K562 (cell line): ENCODE results near the gene RNF207. TPM values are rescaled to one million over a fixed set of nuclear protein-coding genes. Genes with fewer than 3 reads are reported as not detected.

ENCODE experiments used
- ATAC-seq: fragments of 200-7000 bp; cut with Tn5 transposase; 3 replicates; pipeline ENCODE4 v1.9.1; 2020; ENCODE audit warnings: moderate library complexity
- BruUV-seq: library from RNA; stranded (reverse); fragments of 400-500 nt; replicated peaks from 2 replicates; lab custom pipeline; 2021; lab: Mats Ljungman, UMichigan
- CTCF ChIA-PET: fragments of 300-600 bp; formaldehyde crosslinking; extraction: SDS; loops from one replicate; lab custom pipeline; 2021; ENCODE audit warnings: low intra/inter-chr PET ratio; lab: Yijun Ruan, JAX
- POLR2A ChIA-PET: fragments of 300-600, 350-650 bp; sonication (Branson Sonifier 250); formaldehyde crosslinking; extraction: SDS; loops from one replicate; lab custom pipeline; 2021; ENCODE audit warnings: antibody characterized with exemption, inconsistent platforms; lab: Yijun Ruan, JAX
- DNase-seq, 4 experiments: peaks; one replicate each; pipeline versions ENCODE4 v3.0.0 to v3.0.0-alpha.2; 2011 to 2018; ENCODE audit warnings: low spot score in 3 of 4, mixed read lengths in 3 of 4; ENCODE audit errors: extremely low read depth in 1 of 4
- FAIRE-seq: peaks from 2 replicates; lab custom pipeline; 2011; peaks lifted over from hg19 to GRCh38; lab: Jason Lieb, UNC
- H2AFZ ChIP-seq: 2 replicates; pipeline ENCODE4 v1.6.0; 2011; ENCODE audit warnings: low read depth, low read length, control low read depth, inconsistent platforms
- H3K27ac ChIP-seq: fragments of 200-600 bp; 3 replicates; pipeline ENCODE4 v1.8.0; 2011; ENCODE audit warnings: low read depth, mild to moderate bottlenecking, control low read depth, inconsistent platforms, low read length, moderate library complexity, mixed read lengths; ENCODE audit errors: extremely low read depth
- H3K27me3 ChIP-seq, 2 experiments: fragments of 300-600 bp in 1 of 2; 2 replicates in 1 of 2; 3 replicates in 1 of 2; pipeline versions ENCODE4 v1.6.0 to v1.8.0; 2011; ENCODE audit warnings: inconsistent platforms in 2 of 2, low read length in 2 of 2, mild to moderate bottlenecking in 1 of 2, mixed read lengths in 1 of 2, moderate library complexity in 1 of 2; ENCODE audit not compliant: control insufficient read depth in 2 of 2, insufficient read depth in 2 of 2
- H3K36me3 ChIP-seq: fragments of 300-600 bp; 3 replicates; pipeline ENCODE4 v1.8.0; 2011; ENCODE audit warnings: mild to moderate bottlenecking, low read length, inconsistent platforms; ENCODE audit not compliant: control insufficient read depth, insufficient read depth
- H3K4me1 ChIP-seq, 2 experiments: fragments of 200-600 bp in 1 of 2; replicated peaks in 1 of 2; 2 replicates in 1 of 2; 3 replicates in 1 of 2; pipeline versions ENCODE4 v1.5.1 to v1.8.0; 2011; ENCODE audit warnings: inconsistent platforms in 2 of 2, low read length in 2 of 2, mild to moderate bottlenecking in 1 of 2, mixed read lengths in 1 of 2, moderate library complexity in 1 of 2; ENCODE audit not compliant: control insufficient read depth in 2 of 2, insufficient read depth in 2 of 2
- H3K4me2 ChIP-seq: 2 replicates; pipeline ENCODE4 v1.6.1; 2011; ENCODE audit warnings: low read length, control low read depth, inconsistent platforms, mixed read lengths; ENCODE audit not compliant: insufficient read depth
- H3K4me3 ChIP-seq: fragments of 200-600 bp; sonication (generic), shearing (Covaris generic); 2 replicates; pipeline ENCODE4 v1.5.1; 2016; ENCODE audit warnings: control low read depth, inconsistent platforms
- H3K79me2 ChIP-seq: fragments of 200-600 bp; 3 replicates; pipeline ENCODE4 v1.8.0; 2011; ENCODE audit warnings: low read length, inconsistent platforms; ENCODE audit not compliant: control insufficient read depth, insufficient read depth
- H3K9ac ChIP-seq, 2 experiments: 2 replicates each; pipeline versions ENCODE4 v1.6.0 to v1.6.1; 2011; ENCODE audit warnings: low read depth in 2 of 2, low read length in 2 of 2, control low read depth in 1 of 2, inconsistent platforms in 1 of 2, mild to moderate bottlenecking in 1 of 2, mixed read lengths in 1 of 2; ENCODE audit not compliant: insufficient read depth in 1 of 2
- H3K9me1 ChIP-seq: one replicate; pipeline ENCODE4 v1.6.0; 2011; ENCODE audit warnings: inconsistent platforms, mild to moderate bottlenecking, low read length, moderate library complexity; ENCODE audit not compliant: control insufficient read depth, insufficient read depth
- H3K9me3 ChIP-seq: replicated peaks from 2 replicates; pipeline ENCODE4 v1.5.1; 2011; ENCODE audit warnings: low read depth, low read length, inconsistent platforms; ENCODE audit not compliant: control insufficient read depth, insufficient read depth
- H4K20me1 ChIP-seq: replicated peaks from 2 replicates; pipeline ENCODE4 v1.6.1; 2011; ENCODE audit warnings: low read length, inconsistent platforms, mixed read lengths; ENCODE audit not compliant: control insufficient read depth, insufficient read depth
- BRD4 ChIP-seq: fragments of 200-600 bp; sonication (generic); IDR thresholded peaks from 2 replicates; pipeline ENCODE4 v1.6.1; 2017; ENCODE audit warnings: inconsistent platforms
- CTBP1 ChIP-seq: fragments of 450-650 bp; IDR thresholded peaks from 2 replicates; pipeline ENCODE4 v1.6.1; 2016; ENCODE audit warnings: borderline replicate concordance
- EGR1 ChIP-seq: fragments of 450-650 bp; conservative IDR thresholded peaks from 2 replicates; pipeline ENCODE4 v1.6.1; 2017; ENCODE audit warnings: mild to moderate bottlenecking
- EHMT2 ChIP-seq: fragments of 450-650 bp; IDR thresholded peaks from 2 replicates; pipeline ENCODE4 v1.6.1; 2018; ENCODE audit warnings: antibody characterized with exemption
- KDM1A ChIP-seq, 2 experiments: fragments of 450-650 bp; IDR thresholded peaks; 2 replicates each; pipeline ENCODE4 v1.6.1; 2016; ENCODE audit warnings: mild to moderate bottlenecking in 2 of 2
- SFPQ ChIP-seq: fragments of 200-400 bp; formaldehyde crosslinking; IDR thresholded peaks from 2 replicates; pipeline ENCODE4 v1.6.1; 2017; ENCODE audit warnings: mild to moderate bottlenecking, low read depth, low read length, moderate library complexity
- SMC3 ChIP-seq: conservative IDR thresholded peaks from 2 replicates; pipeline ENCODE4 v1.6.1; 2011; ENCODE audit warnings: low read depth, low read length, improper control_type of control experiment; ENCODE audit not compliant: insufficient read depth
- SNRNP70 ChIP-seq: fragments of 200-400 bp; formaldehyde crosslinking; optimal IDR thresholded peaks from 2 replicates; pipeline ENCODE3; 2017; ENCODE audit warnings: low read depth, low read length
- SREBF2 ChIP-seq: sonication (generic); formaldehyde crosslinking; IDR thresholded peaks from 2 replicates; pipeline ENCODE4 v1.4.0; 2020; ENCODE audit warnings: mild to moderate bottlenecking, missing genetic modification reagents
- TSC22D4 ChIP-seq: fragments of 450-650 bp; IDR thresholded peaks from 2 replicates; pipeline ENCODE4 v1.6.1; 2016; ENCODE audit warnings: missing genetic modification characterization, missing biosample characterization, control low read depth
- WGBS: fragments of 100-300 bp; shearing (Covaris generic); methylation state at CpG from one replicate; pipeline ENCODE4 v1.1.6; 2016; ENCODE audit warnings: low coverage, mixed read lengths; ENCODE audit not compliant: insufficient coverage; ENCODE audit errors: missing lambda C conversion rate; 5-methylcytosine and 5-hydroxymethylcytosine counted together
- in situ Hi-C: fragments of 300-500 bp; cut with MboI; formaldehyde crosslinking; loops from 4 replicates; pipeline ENCODE4 v1.15.0; 2018; ENCODE audit warnings: inconsistent platforms, mixed read lengths
- intact Hi-C: fragments of 100-400 bp; cut with micrococcal nuclease; formaldehyde crosslinking; loops from 2 replicates; pipeline ENCODE4 v1.14.2; 2022
- polyA plus RNA-seq, 8 experiments: library from polyadenylated mRNA; depleted of rRNA in 4 of 8; stranded (reverse) in 5 of 8; unstranded in 3 of 8; fragments of >200 nt; fragmentation: Nextera tagmentation in 2 of 8; fragmentation: Illumina TruSeq in 1 of 8; extraction: Ambion mirVana in 2 of 8; extraction: Trizol in 1 of 8; gene quantifications; 2 replicates each; pipeline versions ENCODE4 v1.2.1 to v1.2.3, GENCODE V29; 2011 to 2014; ENCODE audit warnings: inconsistent platforms in 1 of 8, missing spikeins in 1 of 8
- total RNA-seq, 7 experiments: library from RNA; depleted of rRNA in 6 of 7; stranded (reverse); fragments of >200 nt in 6 of 7; fragmentation: Illumina TruSeq in 2 of 7; extraction: Trizol in 2 of 7; gene quantifications; 2 replicates each; pipeline versions ENCODE4 v1.2.1 to v1.2.3, GENCODE V29; 2011 to 2021; ENCODE audit warnings: low replicate concordance in 1 of 7

RNF207 gene
- total and polyA plus RNA-seq, 9 of the 15 experiments (the other 6 are each of a cell fraction or from before 2014, with no cell fraction given) = 2.7 to 30.6 (median 12.9) TPM

GRCh38 chr1:6174621-6175410, 31.1 kb upstream of the RNF207 start:
- Histone ChIP-seq H3K9me3 (no peaks in the 10 kb centered on the region), H3K4me3 (no peak overlapping the region)
- ATAC-seq = no peak
- TF ChIP-seq EGR1 = peak; percentile 18; the same call in 1 of the 2 replicates
- TF ChIP-seq EHMT2 = peak; percentile 61
- TF ChIP-seq CTBP1 = peak; percentile 16; the same call in 1 of the 2 replicates
- 0 out of 2 replicates have a peak, but pooled peaks have one; percentile 9 for TF ChIP-seq TSC22D4 (tag)
- TF ChIP-seq KDM1A (IDR thresholded peaks at IDR 0.05) = peak in 1 of 2 experiments; percentile 17; a peak in 1 of 4 replicates
- no peak for TF ChIP-seq BRD4
- TF ChIP-seq SNRNP70 = no peak
- no peak for TF ChIP-seq SMC3
- TF ChIP-seq SREBF2 (CRISPR knock-in tag) = no peak
- no peak for TF ChIP-seq SFPQ
- TF ChIP-seq, all 486 proteins: peak for 5
- Histone ChIP-seq H3K9ac (no peak overlapping the region), H3K9me1 (no peaks in the 10 kb centered on the region), H3K4me2 (no peak overlapping the region), H3K36me3 (no peaks in the 10 kb centered on the region), H3K27me3 (peaks cover 0 to 28% of the 10 kb centered on the region in 2 experiments; a peak in 2 of 5 replicates), H3K27ac (no peak overlapping the region), H3K4me1 (peaks cover 0 to 34% of the 10 kb centered on the region in 2 experiments; a peak in 2 of 5 replicates), H4K20me1 (peaks cover 29% of the 10 kb centered on the region), H3K79me2 (no peaks in the 10 kb centered on the region), H2AFZ (no peak overlapping the region)
- DNase-seq (no peak), FAIRE-seq (no peak)
- in situ Hi-C loops = no loop called here
- POLR2A ChIA-PET = interaction anchor here (0.8 kb wide), 1 partner anchor 15 kb away, joined by 3 read pairs; no protein-coding TSS in a partner anchor
- intact Hi-C loops = no loop called here
- 11% methylated on average over 5 of the region's 5 CpGs for whole genome bisulfite sequencing
- CTCF ChIA-PET = no interaction called here
- no TSS peak for BruUV-seq
